HepG2 (cell line): ENCODE results near the gene SNX30. TPM values are rescaled to one million over a fixed set of nuclear protein-coding genes. Genes with fewer than 3 reads are reported as not detected.

Source experiments
- ATAC-seq: fragments of 200-7000 bp; cut with Tn5 transposase; 3 replicates; pipeline ENCODE4 v1.9.1; 2020; ENCODE audit warnings: mild to moderate bottlenecking, moderate library complexity
- BruUV-seq: library from RNA; stranded (reverse); fragments of 400-500 nt; replicated peaks from 2 replicates; lab custom pipeline; 2021; lab: Mats Ljungman, UMichigan
- CTCF ChIA-PET: fragments of 300-600 bp; formaldehyde crosslinking; extraction: SDS; loops from one replicate; lab custom pipeline; 2021; ENCODE audit warnings: low total read pairs, inconsistent platforms, low intra/inter-chr PET ratio; lab: Yijun Ruan, JAX
- POLR2A ChIA-PET: fragments of 350-600 bp; sonication (Branson Sonifier 250); formaldehyde crosslinking; loops from one replicate; lab custom pipeline; 2020; ENCODE audit warnings: antibody characterized with exemption, inconsistent platforms; lab: Yijun Ruan, JAX
- DNase-seq: peaks from one replicate; pipeline ENCODE4 v3.0.0-alpha.2; 2015; ENCODE audit warnings: low spot score
- FAIRE-seq: peaks from 3 replicates; lab custom pipeline; 2011; peaks lifted over from hg19 to GRCh38; lab: Jason Lieb, UNC
- H2AFZ ChIP-seq: one replicate; pipeline ENCODE4 v1.6.1; 2011; ENCODE audit warnings: low read length, inconsistent platforms
- H3K27ac ChIP-seq: fragments of 300-600 bp; 3 replicates; pipeline ENCODE4 v1.8.0; 2011; ENCODE audit warnings: mixed run types, mild to moderate bottlenecking, mixed read lengths, low read length, inconsistent platforms; ENCODE audit not compliant: insufficient read depth; ENCODE audit errors: extremely low read length
- H3K27me3 ChIP-seq, 2 experiments: fragments of 200-600 bp in 1 of 2; 2 replicates in 1 of 2; 3 replicates in 1 of 2; pipeline versions ENCODE4 v1.6.0 to v1.8.0; 2011; ENCODE audit warnings: low read length in 2 of 2, mild to moderate bottlenecking in 2 of 2, moderate library complexity in 2 of 2, inconsistent platforms in 1 of 2; ENCODE audit not compliant: insufficient read depth in 2 of 2, control insufficient read depth in 1 of 2
- H3K36me3 ChIP-seq, 2 experiments: fragments of 200-600 bp in 1 of 2; replicated peaks in 1 of 2; 2 replicates in 1 of 2; 3 replicates in 1 of 2; pipeline versions ENCODE4 v1.5.1 to v1.8.0; 2011; ENCODE audit warnings: low read length in 2 of 2, inconsistent platforms in 1 of 2; ENCODE audit not compliant: insufficient read depth in 2 of 2, control insufficient read depth in 1 of 2
- H3K4me1 ChIP-seq: 2 replicates; pipeline ENCODE4 v1.5.1; 2012; ENCODE audit warnings: low read length, inconsistent platforms; ENCODE audit not compliant: insufficient read depth
- H3K4me2 ChIP-seq: 2 replicates; pipeline ENCODE4 v1.6.0; 2011; ENCODE audit warnings: low read depth, low read length, inconsistent platforms
- H3K4me3 ChIP-seq, 3 experiments: fragments of 200-600 bp in 1 of 3; sonication (generic), shearing (Covaris generic) in 1 of 3; replicated peaks in 1 of 3; 2 replicates each; pipeline ENCODE4 v1.5.1; 2011 to 2016; ENCODE audit warnings: low read length in 3 of 3, inconsistent platforms in 2 of 3, low read depth in 2 of 3, mild to moderate bottlenecking in 2 of 3, control low read depth in 1 of 3, mixed read lengths in 1 of 3; ENCODE audit not compliant: insufficient read depth in 1 of 3
- H3K79me2 ChIP-seq: one replicate; pipeline ENCODE4 v1.6.1; 2011; ENCODE audit warnings: low read length, inconsistent platforms; ENCODE audit not compliant: insufficient read depth
- H3K9ac ChIP-seq: 2 replicates; pipeline ENCODE4 v1.6.0; 2011; ENCODE audit warnings: mild to moderate bottlenecking, low read depth, low read length, inconsistent platforms; ENCODE audit not compliant: insufficient read depth
- H3K9me3 ChIP-seq: 2 replicates; pipeline ENCODE4 v1.5.1; 2012; ENCODE audit warnings: mild to moderate bottlenecking, low read length
- H4K20me1 ChIP-seq: 2 replicates; pipeline ENCODE4 v1.6.0; 2011; ENCODE audit warnings: inconsistent platforms, mild to moderate bottlenecking, low read length, moderate library complexity; ENCODE audit not compliant: insufficient read depth
- BRD4 ChIP-seq: sonication (generic); formaldehyde crosslinking; IDR thresholded peaks from 2 replicates; pipeline ENCODE4 v1.4.0; 2020; ENCODE audit warnings: missing genetic modification reagents
- FOSL2 ChIP-seq: sonication (generic); formaldehyde crosslinking; IDR thresholded peaks from 2 replicates; pipeline ENCODE4 v1.4.0; 2020; ENCODE audit warnings: missing genetic modification reagents
- FOXA1 ChIP-seq, 2 experiments: fragments of 450-650 bp in 1 of 2; sonication (generic) in 1 of 2; formaldehyde crosslinking in 1 of 2; IDR thresholded peaks; 2 replicates each; pipeline versions ENCODE4 v1.4.0 to v1.6.1; 2016 to 2020; ENCODE audit warnings: missing genetic modification reagents in 1 of 2
- MED1 ChIP-seq: sonication (generic); formaldehyde crosslinking; IDR thresholded peaks from 2 replicates; pipeline ENCODE4 v1.4.0; 2020; ENCODE audit warnings: missing genetic modification reagents
- MEF2D ChIP-seq: sonication (generic); formaldehyde crosslinking; IDR thresholded peaks from 2 replicates; pipeline ENCODE4 v1.5.1; 2020; ENCODE audit warnings: mild to moderate bottlenecking, missing genetic modification reagents
- NFIB ChIP-seq: sonication (generic); formaldehyde crosslinking; IDR thresholded peaks from 2 replicates; pipeline ENCODE4 v1.9.0; 2021; ENCODE audit warnings: missing genetic modification reagents, mild to moderate bottlenecking, borderline replicate concordance
- NFYB ChIP-seq: sonication (generic); formaldehyde crosslinking; IDR thresholded peaks from 2 replicates; pipeline ENCODE4 v1.4.0; 2020; ENCODE audit warnings: missing genetic modification reagents
- NKX3-1 ChIP-seq: sonication (generic); formaldehyde crosslinking; IDR thresholded peaks from 2 replicates; pipeline ENCODE4 v1.5.0; 2020; ENCODE audit warnings: missing genetic modification reagents
- NR2F6 ChIP-seq, 2 experiments: IDR thresholded peaks; 2 replicates each; pipeline ENCODE4 v1.6.1; 2016; ENCODE audit warnings: antibody characterized with exemption in 1 of 2, mild to moderate bottlenecking in 1 of 2
- RAD51 ChIP-seq: fragments of 450-650 bp; IDR thresholded peaks from 2 replicates; pipeline ENCODE4 v1.6.1; 2016; ENCODE audit warnings: borderline replicate concordance
- ZC3H4 ChIP-seq: sonication (generic); formaldehyde crosslinking; IDR thresholded peaks from 2 replicates; pipeline ENCODE4 v1.4.0; 2020; ENCODE audit warnings: missing genetic modification reagents, borderline replicate concordance
- ZNF234 ChIP-seq: sonication (generic); formaldehyde crosslinking; conservative IDR thresholded peaks from 2 replicates; pipeline ENCODE4 v1.5.1; 2020; ENCODE audit warnings: mild to moderate bottlenecking, missing genetic modification reagents
- ZNF512B ChIP-seq: sonication (generic); formaldehyde crosslinking; IDR thresholded peaks from 2 replicates; pipeline ENCODE4 v1.5.1; 2020; ENCODE audit warnings: missing genetic modification reagents, mild to moderate bottlenecking, borderline replicate concordance
- ZNF513 ChIP-seq: sonication (generic); formaldehyde crosslinking; conservative IDR thresholded peaks from 2 replicates; pipeline ENCODE4 v1.5.0; 2020; ENCODE audit warnings: missing genetic modification reagents
- ZNF616 ChIP-seq: sonication (generic); formaldehyde crosslinking; IDR thresholded peaks from 2 replicates; pipeline ENCODE4 v1.5.0; 2020; ENCODE audit warnings: low read depth, mild to moderate bottlenecking, missing genetic modification reagents
- ZNF878 ChIP-seq: sonication (generic); formaldehyde crosslinking; IDR thresholded peaks from 2 replicates; pipeline ENCODE4 v1.8.1; 2023; ENCODE audit warnings: mild to moderate bottlenecking, missing genetic modification reagents, moderate library complexity
- WGBS: methylation state at CpG from one replicate; pipeline ENCODE4 v1.1.6; 2017; ENCODE audit warnings: low lambda C conversion rate; 5-methylcytosine and 5-hydroxymethylcytosine counted together
- in situ Hi-C: cut with HindIII; loops from 2 replicates; pipeline ENCODE4 v1.10.0; 2017; ENCODE audit warnings: low pct_unique_long_range_greater_than_20kb; ENCODE audit not compliant: extremely low pct_ligation_motif_present
- intact Hi-C: fragments of 100-400 bp; cut with micrococcal nuclease; formaldehyde crosslinking; loops from one replicate; pipeline ENCODE4 v1.10.0; 2022; ENCODE audit not compliant: unreplicated experiment
- polyA plus RNA-seq, 8 experiments: library from polyadenylated mRNA; depleted of rRNA in 3 of 8; stranded (reverse) in 7 of 8; unstranded in 1 of 8; fragments of >200 nt; fragmentation: Illumina TruSeq in 4 of 8; extraction: Trizol in 4 of 8; gene quantifications; 2 replicates each; pipeline versions ENCODE4 v1.2.1 to v1.2.3, GENCODE V29; 2011 to 2016; ENCODE audit warnings: low read depth in 4 of 8, missing spikeins in 1 of 8, mixed read lengths in 1 of 8; ENCODE audit not compliant: insufficient read depth in 1 of 8
- total RNA-seq, 5 experiments: library from RNA; depleted of rRNA; stranded (reverse); fragments of >200 nt; fragmentation: Illumina TruSeq; extraction: Trizol; gene quantifications; 2 replicates each; pipeline ENCODE4 v1.2.3, GENCODE V29; 2016; ENCODE audit warnings: low read depth in 1 of 5
- TF ChIP-seq, protein P1 (sequence below): sonication (generic); formaldehyde crosslinking; IDR thresholded peaks from 2 replicates; pipeline ENCODE4 v1.4.0; 2020; ENCODE audit warnings: missing genetic modification reagents, borderline replicate concordance

The SNX30 gene
- total and polyA plus RNA-seq, 2 of the 13 experiments (the other 11 are each of a cell fraction or from before 2014, with no cell fraction given), result 4.4 to 12.4 TPM

DNA sequence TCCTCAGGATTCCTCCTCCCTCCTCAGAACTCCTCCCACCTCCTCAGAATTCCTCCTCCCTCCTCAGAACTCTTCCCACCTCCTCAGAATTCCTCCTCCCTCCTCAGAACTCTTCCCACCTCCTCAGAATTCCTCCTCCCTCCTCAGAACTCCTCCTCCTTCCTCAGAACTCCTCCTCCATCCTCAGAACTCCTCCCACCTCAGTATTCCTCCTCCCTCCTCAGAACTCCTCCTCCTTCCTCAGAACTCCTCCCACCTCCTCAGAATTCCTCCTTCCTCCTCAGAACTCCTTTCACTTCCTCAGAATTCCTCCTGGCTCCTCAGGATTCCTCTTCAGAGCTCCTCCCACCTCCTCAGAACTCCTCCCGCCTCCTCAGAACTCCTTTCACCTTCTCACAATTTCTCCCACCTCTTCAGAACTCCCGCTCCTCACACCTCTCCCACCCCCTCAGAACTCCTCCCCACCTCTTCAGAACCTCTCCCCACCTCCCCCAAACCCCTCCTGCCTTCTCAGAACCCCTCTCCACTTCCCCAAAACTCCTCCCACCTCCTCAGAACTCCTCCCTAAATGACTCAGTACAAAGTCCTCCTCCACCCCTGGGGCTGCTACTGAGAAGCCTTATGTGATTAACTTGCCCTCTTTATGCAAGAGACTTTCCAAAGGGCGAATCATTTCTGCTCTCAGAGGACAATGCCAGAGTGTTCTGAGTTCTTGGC, 116.9 kb downstream of the SNX30 start:
- H3K4me1 ChIP-seq, result peaks cover 41% of the 10 kb centered on the region
- no peaks in the 10 kb centered on the region for H4K20me1 ChIP-seq
- no peaks in the 10 kb centered on the region for H3K9me3 ChIP-seq
- ChIA-PET CTCF (no interaction called here), POLR2A (no interaction called here)
- peak; percentile 45 for DNase-seq
- FAIRE-seq, result peak; percentile 60
- no peak overlapping the region for H3K4me3 ChIP-seq
- H3K27me3 ChIP-seq, result no peaks in the 10 kb centered on the region
- no peak overlapping the region for H2AFZ ChIP-seq
- no TSS peak for BruUV-seq
- no peak for ATAC-seq
- H3K27ac ChIP-seq, result no peak overlapping the region
- H3K9ac ChIP-seq, result no peak overlapping the region
- TF ChIP-seq MED1 (CRISPR knock-in tag), result no peak
- no peak for TF ChIP-seq MEF2D (CRISPR knock-in tag)
- TF ChIP-seq ZNF234 (CRISPR knock-in tag), result no peak
- no peak for TF ChIP-seq ZC3H4 (CRISPR knock-in tag)
- TF ChIP-seq FOXA1 (IDR thresholded peaks at IDR 0.05), result no peak
- no peak for TF ChIP-seq FOXA1 (CRISPR knock-in tag; IDR thresholded peaks at IDR 0.05)
- no peak for TF ChIP-seq ZNF616 (CRISPR knock-in tag)
- TF ChIP-seq NFIB (CRISPR knock-in tag), result no peak
- TF ChIP-seq FOSL2, result no peak
- TF ChIP-seq ZNF878, result no peak
- no peak for TF ChIP-seq NR2F6 (IDR thresholded peaks at IDR 0.05)
- no peak for TF ChIP-seq NR2F6 (CRISPR knock-in tag; IDR thresholded peaks at IDR 0.05)
- TF ChIP-seq, protein P1, sequence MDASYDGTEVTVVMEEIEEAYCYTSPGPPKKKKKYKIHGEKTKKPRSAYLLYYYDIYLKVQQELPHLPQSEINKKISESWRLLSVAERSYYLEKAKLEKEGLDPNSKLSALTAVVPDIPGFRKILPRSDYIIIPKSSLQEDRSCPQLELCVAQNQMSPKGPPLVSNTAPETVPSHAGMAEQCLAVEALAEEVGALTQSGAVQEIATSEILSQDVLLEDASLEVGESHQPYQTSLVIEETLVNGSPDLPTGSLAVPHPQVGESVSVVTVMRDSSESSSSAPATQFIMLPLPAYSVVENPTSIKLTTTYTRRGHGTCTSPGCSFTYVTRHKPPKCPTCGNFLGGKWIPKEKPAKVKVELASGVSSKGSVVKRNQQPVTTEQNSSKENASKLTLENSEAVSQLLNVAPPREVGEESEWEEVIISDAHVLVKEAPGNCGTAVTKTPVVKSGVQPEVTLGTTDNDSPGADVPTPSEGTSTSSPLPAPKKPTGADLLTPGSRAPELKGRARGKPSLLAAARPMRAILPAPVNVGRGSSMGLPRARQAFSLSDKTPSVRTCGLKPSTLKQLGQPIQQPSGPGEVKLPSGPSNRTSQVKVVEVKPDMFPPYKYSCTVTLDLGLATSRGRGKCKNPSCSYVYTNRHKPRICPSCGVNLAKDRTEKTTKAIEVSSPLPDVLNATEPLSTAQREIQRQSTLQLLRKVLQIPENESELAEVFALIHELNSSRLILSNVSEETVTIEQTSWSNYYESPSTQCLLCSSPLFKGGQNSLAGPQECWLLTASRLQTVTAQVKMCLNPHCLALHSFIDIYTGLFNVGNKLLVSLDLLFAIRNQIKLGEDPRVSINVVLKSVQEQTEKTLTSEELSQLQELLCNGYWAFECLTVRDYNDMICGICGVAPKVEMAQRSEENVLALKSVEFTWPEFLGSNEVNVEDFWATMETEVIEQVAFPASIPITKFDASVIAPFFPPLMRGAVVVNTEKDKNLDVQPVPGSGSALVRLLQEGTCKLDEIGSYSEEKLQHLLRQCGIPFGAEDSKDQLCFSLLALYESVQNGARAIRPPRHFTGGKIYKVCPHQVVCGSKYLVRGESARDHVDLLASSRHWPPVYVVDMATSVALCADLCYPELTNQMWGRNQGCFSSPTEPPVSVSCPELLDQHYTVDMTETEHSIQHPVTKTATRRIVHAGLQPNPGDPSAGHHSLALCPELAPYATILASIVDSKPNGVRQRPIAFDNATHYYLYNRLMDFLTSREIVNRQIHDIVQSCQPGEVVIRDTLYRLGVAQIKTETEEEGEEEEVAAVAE, result no peak
- no peak for TF ChIP-seq BRD4
- no peak for TF ChIP-seq ZNF512B
- no peak for TF ChIP-seq NFYB
- TF ChIP-seq ZNF513, result no peak
- no peak for TF ChIP-seq RAD51
- TF ChIP-seq NKX3-1 (CRISPR knock-in tag), result no peak
- peaks cover 1 to 9% of the 10 kb centered on the region in 2 experiments; a peak in 3 of 5 replicates for H3K36me3 ChIP-seq
- no peak overlapping the region for H3K4me2 ChIP-seq
- WGBS, result 55% methylated on average over 3 of the region's 3 CpGs
- in situ Hi-C loops (no loop called here), intact Hi-C loops (no loop called here)
- no peaks in the 10 kb centered on the region for H3K79me2 ChIP-seq
